GM11168 (cell line): ENCODE measurements around the gene MINDY4.

Experiments used
- in situ Hi-C: fragments of 300-500 bp; cut with MboI; formaldehyde crosslinking; loops from one replicate; pipeline ENCODE4 v1.12.0; 2022; ENCODE audit warnings: low sequenced_read_pairs; ENCODE audit not compliant: unreplicated experiment

The MINDY4 gene

GRCh38 chr7:30893357-30893756 is 122.1 kb downstream of the MINDY4 start:
- in situ Hi-C loops = no loop called here

GRCh38 chr7:30894009-30894408 is 122.8 kb downstream of the MINDY4 start:
- in situ Hi-C loops = no loop called here

- in situ Hi-C loops = no loop called here
Measured at GRCh38 chr7:30894866-30895605, 123.8 kb downstream of the MINDY4 start.

GRCh38 chr7:30896036-30896435 is 124.8 kb downstream of the MINDY4 start:
- in situ Hi-C loops = no loop called here

GRCh38 chr7:30896783-30897637 is 125.8 kb downstream of the MINDY4 start:
- in situ Hi-C loops = no loop called here

GRCh38 chr7:30897770-30898169 is 126.6 kb downstream of the MINDY4 start:
- in situ Hi-C loops = no loop called here

GRCh38 chr7:30898411-30898810 is 127.2 kb downstream of the MINDY4 start:
- in situ Hi-C loops = no loop called here

- in situ Hi-C loops = no loop called here
Measured at GRCh38 chr7:30899066-30899465, 127.8 kb downstream of the MINDY4 start.

GRCh38 chr7:30899630-30900029 is 128.4 kb downstream of the MINDY4 start:
- in situ Hi-C loops = no loop called here

- in situ Hi-C loops = no loop called here
Measured at GRCh38 chr7:30900053-30900452, 128.8 kb downstream of the MINDY4 start.

- in situ Hi-C loops = no loop called here
Measured at GRCh38 chr7:30900803-30901362, 129.7 kb downstream of the MINDY4 start.

GRCh38 chr7:30901856-30902255 is 130.6 kb downstream of the MINDY4 start:
- in situ Hi-C loops = no loop called here

- in situ Hi-C loops = no loop called here
Measured at GRCh38 chr7:30902466-30902865, 131.2 kb downstream of the MINDY4 start.

- in situ Hi-C loops = no loop called here
Measured at GRCh38 chr7:30903146-30903545, 131.9 kb downstream of the MINDY4 start.

- in situ Hi-C loops = no loop called here
Measured at GRCh38 chr7:30904561-30904960, 133.3 kb downstream of the MINDY4 start.

GRCh38 chr7:30905078-30906012 is 134.1 kb downstream of the MINDY4 start:
- in situ Hi-C loops = no loop called here

- in situ Hi-C loops = no loop called here
Measured at GRCh38 chr7:30906014-30906413, 134.8 kb downstream of the MINDY4 start.

GRCh38 chr7:30906515-30907240 is 135.5 kb downstream of the MINDY4 start:
- in situ Hi-C loops = no loop called here

- in situ Hi-C loops = no loop called here
Measured at GRCh38 chr7:30907527-30908267, 136.5 kb downstream of the MINDY4 start.
